Loucy (cell line): Measurements from ENCODE around the gene CACNA1D.

Experiments used
- H2AFZ ChIP-seq: fragments of 200-600 bp; sonication (generic); 2 replicates; pipeline ENCODE4 v1.6.0; 2016; ENCODE audit warnings: antibody characterized with exemption, mild to moderate bottlenecking, low read length, moderate library complexity
- H3F3A ChIP-seq: fragments of 200-600 bp; 2 replicates; pipeline ENCODE4 v1.6.0; 2016; ENCODE audit warnings: antibody characterized with exemption, low read depth, mild to moderate bottlenecking
- H3K27me3 ChIP-seq: fragments of 200-600 bp; sonication (generic); 2 replicates; pipeline ENCODE4 v1.6.1; 2014; ENCODE audit warnings: low read length, mild to moderate bottlenecking; ENCODE audit not compliant: insufficient read depth, poor library complexity, severe bottlenecking
- H3K36me3 ChIP-seq: fragments of 200-600 bp; sonication (generic); 2 replicates; pipeline ENCODE4 v1.6.1; 2016; ENCODE audit warnings: low read length; ENCODE audit not compliant: insufficient read depth
- H3K4me1 ChIP-seq: fragments of 200-600 bp; sonication (generic); 2 replicates; pipeline ENCODE4 v1.5.1; 2014; ENCODE audit warnings: low read length, mild to moderate bottlenecking; ENCODE audit not compliant: insufficient read depth, poor library complexity, severe bottlenecking
- H3K4me2 ChIP-seq: fragments of 200-600 bp; sonication (generic); 2 replicates; pipeline ENCODE4 v1.6.0; 2014; ENCODE audit warnings: antibody characterized with exemption, low read length, low read depth, mild to moderate bottlenecking; ENCODE audit not compliant: poor library complexity, severe bottlenecking
- H3K4me3 ChIP-seq: fragments of 200-600 bp; sonication (generic); 2 replicates; pipeline ENCODE4 v1.5.1; 2014; ENCODE audit warnings: low read length, mild to moderate bottlenecking, mixed read lengths; ENCODE audit not compliant: poor library complexity, severe bottlenecking
- H3K79me2 ChIP-seq: fragments of 200-600 bp; sonication (generic); 2 replicates; pipeline ENCODE4 v1.6.1; 2014; ENCODE audit warnings: low read length; ENCODE audit not compliant: insufficient read depth
- H3K9ac ChIP-seq: fragments of 200-600 bp; sonication (generic); 2 replicates; pipeline ENCODE4 v1.6.0; 2014; ENCODE audit warnings: mild to moderate bottlenecking, low read depth, low read length, moderate library complexity; ENCODE audit not compliant: poor library complexity, severe bottlenecking
- H3K9me2 ChIP-seq: fragments of 200-600 bp; sonication (generic); replicated peaks from 2 replicates; pipeline ENCODE4 v1.6.1; 2016; ENCODE audit warnings: low read depth, low read length, mixed read lengths
- H3K9me3 ChIP-seq: fragments of 200-600 bp; sonication (generic); 2 replicates; pipeline ENCODE4 v1.6.1; 2014; ENCODE audit warnings: mild to moderate bottlenecking, antibody characterized with exemption, low read length, low read depth; ENCODE audit not compliant: insufficient read depth
- H4K20me1 ChIP-seq: fragments of 200-600 bp; sonication (generic); 2 replicates; pipeline ENCODE4 v1.6.0; 2014; ENCODE audit warnings: antibody characterized with exemption, low read length, mild to moderate bottlenecking; ENCODE audit not compliant: insufficient read depth, poor library complexity, severe bottlenecking
- EZH2phosphoT487 ChIP-seq: fragments of 200-600 bp; IDR thresholded peaks from 2 replicates; pipeline ENCODE4 v1.6.1; 2018; ENCODE audit warnings: antibody characterized with exemption, mild to moderate bottlenecking, moderate library complexity, borderline replicate concordance
- TF ChIP-seq, protein P1 (sequence below): fragments of 200-600 bp; sonication (generic); conservative IDR thresholded peaks from 2 replicates; pipeline ENCODE4 v1.5.1; 2014; ENCODE audit warnings: mild to moderate bottlenecking, antibody characterized with exemption, low read length

The CACNA1D gene

DNA sequence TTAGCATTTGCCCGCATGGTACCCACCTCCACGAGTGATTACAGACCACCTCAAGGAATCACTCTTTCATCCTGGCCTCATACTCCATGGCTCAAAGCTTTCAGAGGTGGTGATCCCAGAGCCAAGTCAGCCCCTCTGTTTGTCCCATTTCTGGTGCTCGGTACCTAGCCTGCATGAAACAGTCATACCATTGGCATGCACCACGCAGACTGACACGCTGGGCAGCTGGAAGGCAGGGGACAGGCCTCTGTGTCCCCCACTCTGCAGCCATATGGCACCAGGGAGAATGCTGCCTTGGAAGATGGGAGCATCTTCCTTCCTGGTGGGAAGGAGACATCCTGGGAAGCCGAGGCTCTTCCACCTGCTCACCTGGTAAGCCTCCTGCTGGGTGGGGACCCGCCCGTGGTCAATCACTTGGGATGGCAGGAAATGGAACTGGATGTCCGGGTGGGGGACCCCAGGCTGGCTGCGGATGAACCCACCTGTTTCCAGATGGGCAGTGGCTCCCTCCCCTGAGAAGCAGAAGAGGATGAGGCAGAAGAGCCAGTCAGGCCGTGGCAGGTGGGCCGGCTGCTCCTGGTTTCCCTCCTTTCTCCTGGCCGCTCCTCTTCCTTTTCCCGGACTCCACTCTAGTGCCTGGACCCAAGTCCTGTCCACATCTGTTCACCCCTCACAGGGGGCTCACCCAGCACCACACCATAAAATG is 324.9 kb downstream of the CACNA1D start:
- H2AFZ ChIP-seq, result no peak overlapping the region
- no peak overlapping the region for H3K4me2 ChIP-seq
- no peaks in the 10 kb centered on the region for H3F3A ChIP-seq
- no peaks in the 10 kb centered on the region for H4K20me1 ChIP-seq
- H3K79me2 ChIP-seq, result no peaks in the 10 kb centered on the region
- H3K9me2 ChIP-seq, result no peaks in the 10 kb centered on the region
- H3K9me3 ChIP-seq, result no peaks in the 10 kb centered on the region
- H3K9ac ChIP-seq, result no peak overlapping the region
- H3K27me3 ChIP-seq, result no peaks in the 10 kb centered on the region
- H3K4me3 ChIP-seq, result no peak overlapping the region
- no peaks in the 10 kb centered on the region for H3K4me1 ChIP-seq
- no peaks in the 10 kb centered on the region for H3K36me3 ChIP-seq
- TF ChIP-seq, protein P1, sequence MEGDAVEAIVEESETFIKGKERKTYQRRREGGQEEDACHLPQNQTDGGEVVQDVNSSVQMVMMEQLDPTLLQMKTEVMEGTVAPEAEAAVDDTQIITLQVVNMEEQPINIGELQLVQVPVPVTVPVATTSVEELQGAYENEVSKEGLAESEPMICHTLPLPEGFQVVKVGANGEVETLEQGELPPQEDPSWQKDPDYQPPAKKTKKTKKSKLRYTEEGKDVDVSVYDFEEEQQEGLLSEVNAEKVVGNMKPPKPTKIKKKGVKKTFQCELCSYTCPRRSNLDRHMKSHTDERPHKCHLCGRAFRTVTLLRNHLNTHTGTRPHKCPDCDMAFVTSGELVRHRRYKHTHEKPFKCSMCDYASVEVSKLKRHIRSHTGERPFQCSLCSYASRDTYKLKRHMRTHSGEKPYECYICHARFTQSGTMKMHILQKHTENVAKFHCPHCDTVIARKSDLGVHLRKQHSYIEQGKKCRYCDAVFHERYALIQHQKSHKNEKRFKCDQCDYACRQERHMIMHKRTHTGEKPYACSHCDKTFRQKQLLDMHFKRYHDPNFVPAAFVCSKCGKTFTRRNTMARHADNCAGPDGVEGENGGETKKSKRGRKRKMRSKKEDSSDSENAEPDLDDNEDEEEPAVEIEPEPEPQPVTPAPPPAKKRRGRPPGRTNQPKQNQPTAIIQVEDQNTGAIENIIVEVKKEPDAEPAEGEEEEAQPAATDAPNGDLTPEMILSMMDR, result no peak
- no peak for TF ChIP-seq EZH2phosphoT487

DNA sequence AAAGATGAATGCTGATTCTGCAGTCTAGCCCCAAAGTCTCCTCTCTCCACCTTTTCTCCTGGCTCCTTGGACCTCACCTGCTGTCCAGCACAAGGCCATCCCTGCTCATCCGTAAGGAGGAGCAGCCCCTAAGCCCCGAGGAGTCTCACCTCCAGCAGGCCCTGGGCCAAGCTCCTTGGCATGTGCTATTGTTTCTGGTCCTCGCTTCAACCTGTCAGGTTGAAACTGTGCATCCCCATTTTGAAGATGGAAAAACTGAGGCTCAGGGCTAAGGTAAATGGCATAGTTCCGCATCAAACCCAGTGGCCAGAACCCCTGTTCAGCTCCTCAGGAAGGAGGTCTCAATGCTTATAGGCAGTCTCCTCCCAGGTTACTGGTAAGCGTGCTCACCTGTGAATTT is 325.7 kb downstream of the CACNA1D start:
- H3F3A ChIP-seq, result no peaks in the 10 kb centered on the region
- H2AFZ ChIP-seq, result no peak overlapping the region
- no peaks in the 10 kb centered on the region for H3K27me3 ChIP-seq
- H3K9me3 ChIP-seq, result no peaks in the 10 kb centered on the region
- no peaks in the 10 kb centered on the region for H3K79me2 ChIP-seq
- H3K36me3 ChIP-seq, result no peaks in the 10 kb centered on the region
- H4K20me1 ChIP-seq, result no peaks in the 10 kb centered on the region
- no peak overlapping the region for H3K4me2 ChIP-seq
- TF ChIP-seq, protein P1, result no peak
- no peak for TF ChIP-seq EZH2phosphoT487
- no peaks in the 10 kb centered on the region for H3K4me1 ChIP-seq
- no peaks in the 10 kb centered on the region for H3K9me2 ChIP-seq
- no peak overlapping the region for H3K4me3 ChIP-seq
- H3K9ac ChIP-seq, result no peak overlapping the region

DNA sequence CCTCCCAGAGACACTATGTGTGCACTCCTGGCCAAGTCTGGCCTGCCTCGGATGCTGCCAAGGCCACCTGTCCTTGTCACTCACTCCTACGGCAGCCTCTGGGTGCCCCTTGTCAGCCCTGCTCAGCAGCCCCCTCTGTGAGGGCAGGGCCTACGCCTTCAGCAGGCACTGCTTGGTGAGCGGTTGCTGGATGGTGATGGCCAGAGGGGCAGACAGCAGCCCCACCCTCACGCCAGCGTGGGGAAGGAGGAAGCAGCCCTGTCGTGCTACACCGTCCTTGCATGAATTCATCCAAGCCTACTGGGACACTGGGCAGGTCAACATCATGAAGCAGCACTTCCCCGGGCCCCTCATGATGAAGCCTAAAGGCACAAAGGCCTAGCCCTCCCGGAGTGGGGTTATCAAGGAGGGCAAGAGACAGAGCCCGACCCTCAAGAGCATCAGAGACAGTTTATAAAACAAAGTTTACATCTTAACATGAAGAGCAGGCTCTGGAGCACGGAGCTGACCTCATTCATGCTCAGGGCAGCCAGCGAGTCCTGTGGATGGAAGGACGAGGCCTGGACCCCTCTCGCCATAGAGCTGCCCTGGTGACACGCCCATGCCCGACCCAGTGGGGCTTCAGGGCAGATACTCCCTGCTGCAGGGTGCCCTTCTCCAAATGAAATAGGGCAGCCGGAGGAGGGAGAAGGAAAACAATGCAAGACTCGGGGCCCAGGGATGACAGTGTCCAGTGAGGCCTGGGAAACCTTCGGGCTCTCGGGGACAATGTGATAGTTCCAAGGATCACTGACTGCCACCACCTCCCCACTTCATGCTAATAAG is 326.6 kb downstream of the CACNA1D start:
- H3K79me2 ChIP-seq, result no peaks in the 10 kb centered on the region
- no peaks in the 10 kb centered on the region for H3K9me3 ChIP-seq
- no peaks in the 10 kb centered on the region for H3K27me3 ChIP-seq
- no peaks in the 10 kb centered on the region for H3K9me2 ChIP-seq
- H3K4me2 ChIP-seq, result no peak overlapping the region
- H3K36me3 ChIP-seq, result no peaks in the 10 kb centered on the region
- TF ChIP-seq, protein P1, result no peak
- no peak for TF ChIP-seq EZH2phosphoT487
- no peak overlapping the region for H3K9ac ChIP-seq
- H3F3A ChIP-seq, result no peaks in the 10 kb centered on the region
- H3K4me3 ChIP-seq, result no peak overlapping the region
- no peak overlapping the region for H2AFZ ChIP-seq
- no peaks in the 10 kb centered on the region for H4K20me1 ChIP-seq
- no peaks in the 10 kb centered on the region for H3K4me1 ChIP-seq
